SU-DHL-6 (cell line): ENCODE data around the gene TMEM240.

Experiments used
- H2AFZ ChIP-seq: fragments of 200-600 bp; sonication (generic); 2 replicates; pipeline ENCODE4 v1.6.1; 2014; ENCODE audit warnings: low read depth, mild to moderate bottlenecking, moderate library complexity, mixed read lengths, antibody characterized with exemption, low read length; ENCODE audit not compliant: severe bottlenecking
- H3F3A ChIP-seq: fragments of 200-600 bp; shearing (Covaris generic); 2 replicates; pipeline ENCODE4 v1.6.0; 2016; ENCODE audit warnings: antibody characterized with exemption, mild to moderate bottlenecking; ENCODE audit not compliant: insufficient read depth
- H3K27ac ChIP-seq: fragments of 200-600 bp; sonication (generic); 2 replicates; pipeline ENCODE4 v1.5.1; 2016; ENCODE audit warnings: low read depth, mild to moderate bottlenecking, low read length, moderate library complexity, mixed read lengths
- H3K27me3 ChIP-seq: fragments of 200-600 bp; sonication (generic), shearing (Covaris generic); 2 replicates; pipeline ENCODE4 v1.6.0; 2014; ENCODE audit warnings: mild to moderate bottlenecking, low read length
- H3K36me3 ChIP-seq: fragments of 200-600 bp; sonication (generic); 2 replicates; pipeline ENCODE4 v1.6.1; 2014; ENCODE audit warnings: mild to moderate bottlenecking, low read length, mixed read lengths
- H3K4me2 ChIP-seq: fragments of 300-600, 200-600 bp; shearing (Covaris generic), sonication (generic); 2 replicates; pipeline ENCODE4 v1.6.0; 2014; ENCODE audit warnings: low read length, low read depth, mild to moderate bottlenecking; ENCODE audit not compliant: poor library complexity, severe bottlenecking
- H3K4me3 ChIP-seq: fragments of 200-600 bp; sonication (generic); 2 replicates; pipeline ENCODE4 v1.5.1; 2014; ENCODE audit warnings: antibody characterized with exemption, low read length, mild to moderate bottlenecking, mixed read lengths; ENCODE audit not compliant: insufficient read depth, poor library complexity, severe bottlenecking
- H3K79me2 ChIP-seq: fragments of 200-600 bp; sonication (generic); 2 replicates; pipeline ENCODE4 v1.6.1; 2014; ENCODE audit warnings: mild to moderate bottlenecking, low read length, moderate library complexity; ENCODE audit not compliant: insufficient read depth
- H3K9ac ChIP-seq: fragments of 200-600 bp; sonication (generic); 2 replicates; pipeline ENCODE4 v1.7.0; 2014; ENCODE audit warnings: mild to moderate bottlenecking, low read length
- H3K9me2 ChIP-seq: fragments of 200-600 bp; sonication (generic); replicated peaks from 2 replicates; pipeline ENCODE4 v1.6.1; 2014; ENCODE audit warnings: low read length; ENCODE audit not compliant: insufficient read depth
- H3K9me3 ChIP-seq: fragments of 200-600 bp; sonication (generic); 2 replicates; pipeline ENCODE4 v1.6.1; 2014; ENCODE audit warnings: low read length, mixed read lengths; ENCODE audit not compliant: insufficient read depth
- H4K20me1 ChIP-seq: fragments of 200-600 bp; sonication (generic); 2 replicates; pipeline ENCODE4 v1.6.1; 2014; ENCODE audit warnings: low read depth, mild to moderate bottlenecking, antibody characterized with exemption, low read length, moderate library complexity, mixed read lengths
- EZH2phosphoT487 ChIP-seq: fragments of 200-600 bp; sonication (generic), shearing (Covaris generic); conservative IDR thresholded peaks from 2 replicates; pipeline ENCODE4 v1.6.1; 2018; ENCODE audit warnings: mild to moderate bottlenecking, antibody characterized with exemption, low read length, moderate library complexity, mixed read lengths
- TF ChIP-seq, protein P1 (sequence below): fragments of 200-600 bp; sonication (generic); IDR thresholded peaks from one replicate; pipeline ENCODE4 v1.5.1; 2017; ENCODE audit warnings: antibody characterized with exemption, mild to moderate bottlenecking, low read length, moderate library complexity; ENCODE audit not compliant: insufficient read depth, poor library complexity, severe bottlenecking

Gene TMEM240

DNA sequence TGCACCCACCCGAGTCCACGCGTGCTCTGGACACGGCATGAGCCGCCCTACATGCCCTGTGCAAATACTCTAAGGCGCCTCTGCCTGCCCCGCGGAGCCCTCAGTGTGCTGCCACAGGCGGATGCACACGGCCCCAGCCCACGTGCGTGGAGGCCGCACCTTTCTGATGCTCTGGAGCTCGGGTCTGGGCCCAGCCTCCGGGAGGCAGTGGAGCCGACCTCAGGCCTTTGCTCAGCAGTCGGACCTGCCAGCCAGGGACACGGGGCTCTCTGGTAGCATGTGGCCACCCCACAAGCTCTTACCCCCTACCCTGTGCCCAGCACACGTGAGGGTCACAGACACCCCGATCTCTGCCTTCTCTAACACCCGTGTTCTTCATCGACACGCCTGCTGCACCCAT is 2.1 kb downstream of the TMEM240 start:
- H2AFZ ChIP-seq, result no peak overlapping the region
- H3K79me2 ChIP-seq, result no peaks in the 10 kb centered on the region
- no peaks in the 10 kb centered on the region; the same call in 1 of the 2 replicates for H4K20me1 ChIP-seq
- no peaks in the 10 kb centered on the region for H3K9me3 ChIP-seq
- no peak overlapping the region for H3K4me2 ChIP-seq
- H3K4me3 ChIP-seq, result no peak overlapping the region
- H3K27ac ChIP-seq, result no peak overlapping the region
- no peaks in the 10 kb centered on the region for H3K27me3 ChIP-seq
- TF ChIP-seq, protein P1, sequence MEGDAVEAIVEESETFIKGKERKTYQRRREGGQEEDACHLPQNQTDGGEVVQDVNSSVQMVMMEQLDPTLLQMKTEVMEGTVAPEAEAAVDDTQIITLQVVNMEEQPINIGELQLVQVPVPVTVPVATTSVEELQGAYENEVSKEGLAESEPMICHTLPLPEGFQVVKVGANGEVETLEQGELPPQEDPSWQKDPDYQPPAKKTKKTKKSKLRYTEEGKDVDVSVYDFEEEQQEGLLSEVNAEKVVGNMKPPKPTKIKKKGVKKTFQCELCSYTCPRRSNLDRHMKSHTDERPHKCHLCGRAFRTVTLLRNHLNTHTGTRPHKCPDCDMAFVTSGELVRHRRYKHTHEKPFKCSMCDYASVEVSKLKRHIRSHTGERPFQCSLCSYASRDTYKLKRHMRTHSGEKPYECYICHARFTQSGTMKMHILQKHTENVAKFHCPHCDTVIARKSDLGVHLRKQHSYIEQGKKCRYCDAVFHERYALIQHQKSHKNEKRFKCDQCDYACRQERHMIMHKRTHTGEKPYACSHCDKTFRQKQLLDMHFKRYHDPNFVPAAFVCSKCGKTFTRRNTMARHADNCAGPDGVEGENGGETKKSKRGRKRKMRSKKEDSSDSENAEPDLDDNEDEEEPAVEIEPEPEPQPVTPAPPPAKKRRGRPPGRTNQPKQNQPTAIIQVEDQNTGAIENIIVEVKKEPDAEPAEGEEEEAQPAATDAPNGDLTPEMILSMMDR, result no peak
- TF ChIP-seq EZH2phosphoT487, result no peak
- no peaks in the 10 kb centered on the region for H3K9me2 ChIP-seq
- no peaks in the 10 kb centered on the region for H3K36me3 ChIP-seq
- H3K9ac ChIP-seq, result no peak overlapping the region
- no peaks in the 10 kb centered on the region for H3F3A ChIP-seq

DNA sequence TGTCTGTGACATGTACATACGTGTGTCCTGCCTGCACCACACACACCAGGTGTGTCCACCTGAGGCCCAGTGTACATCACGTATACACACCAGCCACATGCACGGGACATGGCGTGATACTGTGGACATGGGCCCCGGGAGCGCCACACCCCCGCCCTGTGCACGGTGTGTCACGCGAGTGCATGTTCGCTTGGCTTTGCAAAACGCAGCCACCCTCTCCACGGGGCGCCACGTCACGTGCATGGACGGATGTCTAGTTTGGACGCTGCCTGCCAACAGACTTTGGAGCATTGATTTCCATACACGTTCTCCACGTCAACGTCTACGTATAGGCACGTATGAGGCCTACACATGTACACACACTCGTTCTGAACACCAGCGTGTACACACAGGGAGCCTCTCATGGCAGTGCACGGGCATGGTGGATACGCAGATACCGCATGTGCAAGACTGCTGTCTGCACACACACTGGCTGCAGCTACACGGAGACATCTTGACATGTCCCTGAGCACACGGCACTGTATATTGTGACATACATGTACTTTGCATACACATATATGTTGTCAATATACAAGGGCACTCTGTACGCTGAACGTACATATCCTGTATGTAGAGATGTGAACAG is 2.7 kb downstream of the TMEM240 start:
- Histone ChIP-seq H2AFZ (no peak overlapping the region), H3K79me2 (no peaks in the 10 kb centered on the region), H3K9me2 (no peaks in the 10 kb centered on the region), H3K27ac (no peak overlapping the region), H3K4me2 (no peak overlapping the region), H3K9me3 (no peaks in the 10 kb centered on the region), H3K9ac (no peak overlapping the region), H3F3A (no peaks in the 10 kb centered on the region), H3K36me3 (no peaks in the 10 kb centered on the region), H3K4me3 (no peak overlapping the region), H3K27me3 (no peaks in the 10 kb centered on the region), H4K20me1 (no peaks in the 10 kb centered on the region; the same call in 1 of the 2 replicates)
- no peak for TF ChIP-seq EZH2phosphoT487
- TF ChIP-seq, protein P1, result no peak

DNA sequence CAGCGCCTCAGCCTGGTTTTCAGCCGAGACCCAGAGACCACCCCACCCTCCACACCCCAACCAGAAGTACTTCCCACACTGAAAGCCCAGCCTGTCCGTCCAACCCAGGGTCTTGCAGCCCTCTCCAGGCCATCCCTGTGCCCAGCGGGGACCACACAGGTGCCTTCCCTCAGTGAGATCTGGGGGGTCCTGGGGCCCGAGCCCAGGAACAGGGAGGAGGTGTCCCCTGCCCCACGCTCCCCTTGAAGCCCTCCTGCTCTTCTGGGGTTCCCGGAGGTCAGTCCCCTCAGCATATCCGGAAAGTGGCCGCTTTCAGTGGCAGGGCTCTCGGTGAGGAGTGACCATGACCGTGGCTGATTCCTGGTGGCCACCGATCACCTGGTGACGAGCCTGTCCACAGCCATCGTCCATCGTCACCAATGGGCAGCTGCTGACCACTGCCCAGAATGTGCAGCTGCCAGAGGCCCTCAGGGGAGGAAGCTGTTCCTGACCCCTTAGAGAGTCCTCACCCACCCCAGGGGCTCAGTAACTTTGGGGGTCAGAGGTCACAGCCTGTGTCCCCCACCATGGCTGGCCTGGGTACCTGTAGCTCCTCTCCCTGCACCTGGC is 3.4 kb downstream of the TMEM240 start:
- no peaks in the 10 kb centered on the region; the same call in 1 of the 2 replicates for H3F3A ChIP-seq

More for the DNA sequence above, 3.4 kb downstream of the TMEM240 start:
- Histone ChIP-seq H3K9me2 (no peaks in the 10 kb centered on the region), H4K20me1 (no peaks in the 10 kb centered on the region; the same call in 1 of the 2 replicates), H3K27me3 (no peaks in the 10 kb centered on the region), H3K36me3 (no peaks in the 10 kb centered on the region), H3K79me2 (no peaks in the 10 kb centered on the region), H2AFZ (no peak overlapping the region), H3K9ac (no peak overlapping the region), H3K27ac (no peak overlapping the region), H3K9me3 (no peaks in the 10 kb centered on the region), H3K4me3 (no peak overlapping the region), H3K4me2 (no peak overlapping the region)
- no peak for TF ChIP-seq EZH2phosphoT487
- TF ChIP-seq, protein P1, result no peak
